H1 (cell line): ENCODE measurements around the gene LTBP1. TPM values are rescaled to one million over a fixed set of nuclear protein-coding genes. Genes with fewer than 3 reads are reported as not detected.

Source experiments
- CTCF ChIA-PET: fragments of 300-600 bp; sonication (Branson Sonifier 250); formaldehyde crosslinking; loops from one replicate; lab custom pipeline; 2021; ENCODE audit not compliant: partially characterized antibody; lab: Charles Lee
- POLR2A ChIA-PET: fragments of 300-600 bp; sonication (Branson Sonifier 250); formaldehyde crosslinking; loops from one replicate; lab custom pipeline; 2021; ENCODE audit warnings: inconsistent platforms; ENCODE audit not compliant: partially characterized antibody; lab: Charles Lee
- DNase-seq, 2 experiments: peaks; one replicate each; pipeline versions ENCODE4 v3.0.0 to v3.0.0-alpha.2; 2010 to 2022; ENCODE audit warnings: low spot score in 2 of 2, low read depth in 1 of 2, mixed read lengths in 1 of 2
- FAIRE-seq: peaks from 2 replicates; lab custom pipeline; 2011; peaks lifted over from hg19 to GRCh38; lab: Jason Lieb, UNC
- H2AFZ ChIP-seq: 2 replicates; pipeline ENCODE4 v1.8.1; 2012; ENCODE audit warnings: low read length, inconsistent platforms
- H2AK5ac ChIP-seq: 2 replicates; pipeline ENCODE4 v1.6.1; 2013; ENCODE audit warnings: low read depth, low read length
- H2BK120ac ChIP-seq: replicated peaks from 2 replicates; pipeline ENCODE3; 2013; ENCODE audit warnings: low read depth, low read length, inconsistent platforms
- H2BK12ac ChIP-seq: 2 replicates; pipeline ENCODE4 v1.6.1; 2013; ENCODE audit warnings: low read depth, low read length
- H2BK15ac ChIP-seq: 2 replicates; pipeline ENCODE4 v1.6.1; 2013; ENCODE audit warnings: low read length
- H2BK20ac ChIP-seq: 2 replicates; pipeline ENCODE4 v1.6.1; 2013; ENCODE audit warnings: low read length
- H2BK5ac ChIP-seq: 2 replicates; pipeline ENCODE4 v1.6.1; 2013; ENCODE audit warnings: low read depth, low read length
- H3K14ac ChIP-seq: 2 replicates; pipeline ENCODE4 v1.6.1; 2013; ENCODE audit warnings: inconsistent platforms; ENCODE audit not compliant: insufficient read length
- H3K18ac ChIP-seq: 2 replicates; pipeline ENCODE4 v1.6.1; 2013; ENCODE audit warnings: low read length; ENCODE audit errors: extremely low read depth
- H3K23ac ChIP-seq: 2 replicates; pipeline ENCODE4 v1.6.1; 2013; ENCODE audit warnings: inconsistent platforms; ENCODE audit not compliant: insufficient read length
- H3K23me2 ChIP-seq: 2 replicates; pipeline ENCODE4 v1.6.1; 2013; ENCODE audit warnings: low read depth, low read length
- H3K27ac ChIP-seq: 2 replicates; pipeline ENCODE4 v1.6.1; 2011; ENCODE audit warnings: low read depth, low read length, inconsistent platforms
- H3K27me3 ChIP-seq, 4 experiments: replicated peaks in 1 of 4; 1 replicate in 1 of 4; 2 replicates in 3 of 4; pipeline versions ENCODE4 v1.6.1 to v1.8.1; 2011 to 2013; ENCODE audit warnings: low read length in 3 of 4, mild to moderate bottlenecking in 3 of 4, inconsistent platforms in 2 of 4, mixed read lengths in 2 of 4, moderate library complexity in 1 of 4; ENCODE audit not compliant: control insufficient read depth in 3 of 4, insufficient read depth in 3 of 4; ENCODE audit errors: extremely low read depth in 1 of 4
- H3K36me3 ChIP-seq, 4 experiments: 2 replicates each; pipeline versions ENCODE4 v1.6.1 to v1.8.1; 2011 to 2013; ENCODE audit warnings: mild to moderate bottlenecking in 4 of 4, low read length in 3 of 4, moderate library complexity in 2 of 4, control low read depth in 1 of 4, inconsistent platforms in 1 of 4; ENCODE audit not compliant: insufficient read depth in 4 of 4, control insufficient read depth in 2 of 4
- H3K4ac ChIP-seq: replicated peaks from 2 replicates; pipeline ENCODE3; 2013; ENCODE audit warnings: low read length, low read depth, mixed read lengths, inconsistent platforms; ENCODE audit not compliant: insufficient read length
- H3K4me1 ChIP-seq, 4 experiments: replicated peaks in 1 of 4; 1 replicate in 1 of 4; 2 replicates in 3 of 4; pipeline versions ENCODE4 v1.6.1 to v1.8.1; 2011 to 2013; ENCODE audit warnings: low read length in 3 of 4, inconsistent platforms in 2 of 4, mixed read lengths in 1 of 4; ENCODE audit not compliant: insufficient read depth in 4 of 4, control insufficient read depth in 3 of 4
- H3K4me2 ChIP-seq, 2 experiments: 2 replicates each; pipeline versions ENCODE4 v1.6.1 to v1.8.1; 2011 to 2013; ENCODE audit warnings: low read depth in 2 of 2, low read length in 2 of 2, control low read depth in 1 of 2, inconsistent platforms in 1 of 2, mild to moderate bottlenecking in 1 of 2; ENCODE audit not compliant: insufficient read depth in 1 of 2
- H3K4me3 ChIP-seq, 4 experiments: fragments of 200-600, 300-600 bp in 1 of 4; sonication (generic), shearing (Covaris generic), sonication (Bioruptor Twin) in 1 of 4; 2 replicates each; pipeline versions ENCODE4 v1.5.1 to v1.8.1; 2011 to 2016; ENCODE audit warnings: low read length in 4 of 4, low read depth in 3 of 4, control low read depth in 2 of 4, inconsistent platforms in 2 of 4, mild to moderate bottlenecking in 2 of 4, mixed read lengths in 1 of 4, moderate library complexity in 1 of 4; ENCODE audit not compliant: insufficient read depth in 2 of 4; ENCODE audit errors: extremely low read depth in 1 of 4
- H3K56ac ChIP-seq: replicated peaks from 2 replicates; pipeline ENCODE3; 2013; ENCODE audit warnings: low read depth, mild to moderate bottlenecking, mixed read lengths, low read length, inconsistent platforms; ENCODE audit not compliant: insufficient read length
- H3K79me1 ChIP-seq: 2 replicates; pipeline ENCODE4 v1.6.1; 2013; ENCODE audit warnings: low read depth, low read length, control low read depth
- H3K79me2 ChIP-seq, 2 experiments: 2 replicates each; pipeline versions ENCODE4 v1.6.1 to v1.8.1; 2012 to 2013; ENCODE audit warnings: low read length in 2 of 2, mild to moderate bottlenecking in 2 of 2, inconsistent platforms in 1 of 2; ENCODE audit not compliant: insufficient read depth in 2 of 2, control insufficient read depth in 1 of 2
- H3K9ac ChIP-seq, 4 experiments: replicated peaks in 1 of 4; 1 replicate in 1 of 4; 2 replicates in 3 of 4; pipeline versions ENCODE4 v1.6.1 to v1.8.1; 2011 to 2013; ENCODE audit warnings: low read depth in 3 of 4, low read length in 3 of 4, control low read depth in 2 of 4, mild to moderate bottlenecking in 2 of 4, moderate library complexity in 2 of 4, inconsistent platforms in 1 of 4; ENCODE audit errors: extremely low read depth in 1 of 4
- H3K9me3 ChIP-seq, 2 experiments: 2 replicates each; pipeline versions ENCODE4 v1.6.1 to v1.8.1; 2012 to 2013; ENCODE audit warnings: mild to moderate bottlenecking in 2 of 2, moderate library complexity in 2 of 2, control low read depth in 1 of 2, inconsistent platforms in 1 of 2, low read depth in 1 of 2, low read length in 1 of 2, mixed read lengths in 1 of 2; ENCODE audit not compliant: insufficient read depth in 2 of 2
- H4K20me1 ChIP-seq, 2 experiments: replicated peaks in 1 of 2; 2 replicates each; pipeline versions ENCODE3 to v1.8.1; 2011 to 2013; ENCODE audit warnings: inconsistent platforms in 2 of 2, low read length in 2 of 2, mild to moderate bottlenecking in 1 of 2; ENCODE audit not compliant: insufficient read depth in 2 of 2, control insufficient read depth in 1 of 2
- H4K5ac ChIP-seq: 2 replicates; pipeline ENCODE4 v1.6.1; 2013; ENCODE audit warnings: low read length, low read depth, mixed read lengths, inconsistent platforms; ENCODE audit not compliant: insufficient read length
- H4K8ac ChIP-seq: 2 replicates; pipeline ENCODE4 v1.8.0; 2013; ENCODE audit warnings: mild to moderate bottlenecking, moderate library complexity, low read length, inconsistent platforms; ENCODE audit not compliant: insufficient read depth; ENCODE audit errors: extremely low read depth
- H4K91ac ChIP-seq: replicated peaks from 2 replicates; pipeline ENCODE3; 2013; ENCODE audit warnings: low read length, mixed read lengths, inconsistent platforms; ENCODE audit not compliant: insufficient read length
- ASH2L ChIP-seq: fragments of 200-600, 300-600 bp; sonication (generic); IDR thresholded peaks from one replicate; pipeline ENCODE4 v1.7.1; 2017; ENCODE audit warnings: low read length
- ATF3 ChIP-seq: IDR thresholded peaks from 2 replicates; pipeline ENCODE4 v1.6.1; 2011; ENCODE audit warnings: low read depth, mild to moderate bottlenecking, low read length; ENCODE audit not compliant: insufficient read depth
- CBX8 ChIP-seq: fragments of 300-800, 300-1000 bp; sonication (generic); IDR thresholded peaks from 2 replicates; pipeline ENCODE4 v1.7.1; 2016; ENCODE audit warnings: low read depth, low read length, borderline replicate concordance
- CHD1 ChIP-seq: IDR thresholded peaks from 2 replicates; pipeline ENCODE4 v1.6.1; 2012; ENCODE audit warnings: low read depth, low read length, improper control_type of control experiment
- EZH2 ChIP-seq: fragments of 200-600 bp; sonication (generic); IDR thresholded peaks from 2 replicates; pipeline ENCODE4 v1.7.1; 2012; ENCODE audit warnings: low read depth, mild to moderate bottlenecking, moderate library complexity, low read length, inconsistent platforms; ENCODE audit not compliant: severe bottlenecking
- FOSL1 ChIP-seq: IDR thresholded peaks from 2 replicates; pipeline ENCODE4 v1.6.1; 2011; ENCODE audit warnings: mild to moderate bottlenecking, low read depth, low read length, moderate library complexity; ENCODE audit not compliant: insufficient read depth
- JUND ChIP-seq: IDR thresholded peaks from 2 replicates; pipeline ENCODE4 v1.6.1; 2011; ENCODE audit warnings: mild to moderate bottlenecking, improper control_type of control experiment, low read length
- KDM4A ChIP-seq: IDR thresholded peaks from one replicate; pipeline ENCODE4 v1.7.1; 2012; ENCODE audit warnings: low read depth, mild to moderate bottlenecking, moderate library complexity, low read length, inconsistent platforms; ENCODE audit not compliant: severe bottlenecking
- MAFK ChIP-seq: IDR thresholded peaks from 2 replicates; pipeline ENCODE4 v1.6.1; 2012; ENCODE audit warnings: low read depth, mild to moderate bottlenecking, improper control_type of control experiment, low read length
- MAX ChIP-seq: IDR thresholded peaks from 2 replicates; pipeline ENCODE4 v1.6.1; 2012; ENCODE audit warnings: inconsistent platforms
- NRF1 ChIP-seq: IDR thresholded peaks from 2 replicates; pipeline ENCODE4 v1.6.1; 2011; ENCODE audit warnings: mild to moderate bottlenecking, low read depth, low read length, improper control_type of control experiment
- POU5F1 ChIP-seq: IDR thresholded peaks from 2 replicates; pipeline ENCODE4 v1.6.1; 2011; ENCODE audit warnings: low read depth, mild to moderate bottlenecking, low read length, moderate library complexity
- RAD21 ChIP-seq, 2 experiments: IDR thresholded peaks in 1 of 2; conservative IDR thresholded peaks in 1 of 2; 2 replicates each; pipeline ENCODE4 v1.6.1; 2011; ENCODE audit warnings: low read depth in 2 of 2, low read length in 2 of 2, improper control_type of control experiment in 1 of 2, inconsistent platforms in 1 of 2, mild to moderate bottlenecking in 1 of 2, moderate library complexity in 1 of 2
- WGBS, 2 experiments: shearing (Covaris generic) in 1 of 2; methylation state at CpG; one replicate each; pipeline versions ENCODE4 v1.1.6 to v1.1.7; 2013 to 2015; ENCODE audit warnings: low lambda C conversion rate in 2 of 2, mixed read lengths in 2 of 2, inconsistent platforms in 1 of 2, low coverage in 1 of 2, missing lambda C conversion rate in 1 of 2; ENCODE audit not compliant: insufficient replicate concordance in 2 of 2, insufficient coverage in 1 of 2, insufficient read length in 1 of 2; ENCODE audit errors: extremely low coverage in 1 of 2, missing lambda C conversion rate in 1 of 2; 5-methylcytosine and 5-hydroxymethylcytosine counted together
- polyA plus RNA-seq, 7 experiments: library from polyadenylated mRNA; depleted of rRNA in 3 of 7; stranded (reverse) in 5 of 7; unstranded in 2 of 7; fragments of >200 nt in 5 of 7; fragments of 200-250 nt in 2 of 7; gene quantifications; 1 replicate in 5 of 7; 2 replicates in 1 of 7; 4 replicates in 1 of 7; pipeline versions ENCODE4 v1.2.1 to v1.2.3, GENCODE V29; 2011 to 2013; ENCODE audit warnings: missing spikeins in 2 of 7, mixed read lengths in 2 of 7
- total RNA-seq: library from RNA; stranded (reverse); fragmentation: NEBNext Ultra II Directional; extraction: Animal tissue kit (Norgen Biotek cat#: 25700); gene quantifications from 2 replicates; pipeline ENCODE4 v1.2.1, GENCODE V29; 2021

LTBP1 gene
- total and polyA plus RNA-seq, 2 of the 8 experiments (the other 6 are each of a cell fraction or from before 2014, with no cell fraction given), result 15.4 to 24.7 TPM

GRCh38 chr2:33144243-33144642 is 197.5 kb downstream of the LTBP1 start:
- POLR2A ChIA-PET, result interaction anchor here (1.0 kb wide), 1 partner anchor 13 kb away, joined by 3 read pairs; no protein-coding TSS in a partner anchor
- no peak overlapping the region for H2BK5ac ChIP-seq
- no peak overlapping the region for H3K14ac ChIP-seq
- no peak overlapping the region for H4K5ac ChIP-seq
- no peak overlapping the region for H2BK15ac ChIP-seq
- WGBS, 2 experiments, result 82% methylated on average over 3 of the region's 3 CpGs; no CpG with 5 or more reads in 1 of the 2 experiments
- H3K23ac ChIP-seq, result no peak overlapping the region
- no peak overlapping the region for H3K27ac ChIP-seq
- H3K36me3 ChIP-seq, result no peaks in the 10 kb centered on the region
- H3K9me3 ChIP-seq, result no peaks in the 10 kb centered on the region; a peak in 1 of 4 replicates
- CTCF ChIA-PET, result interaction anchor here (0.8 to 1.3 kb wide), 2 partner anchors 17 to 111 kb away, joined by 3 to 4 read pairs; no protein-coding TSS in a partner anchor
- H2BK120ac ChIP-seq, result no peak overlapping the region
- H3K18ac ChIP-seq, result no peak overlapping the region
- no peak overlapping the region for H2BK12ac ChIP-seq
- H3K56ac ChIP-seq, result no peak overlapping the region
- H3K4me2 ChIP-seq, result no peak overlapping the region
- H2BK20ac ChIP-seq, result no peak overlapping the region
- no peak overlapping the region for H3K4ac ChIP-seq
- H2AFZ ChIP-seq, result no peak overlapping the region
- H3K4me3 ChIP-seq, result no peak overlapping the region
- H4K91ac ChIP-seq, result no peak overlapping the region
- H4K20me1 ChIP-seq, result no peaks in the 10 kb centered on the region
- H3K79me1 ChIP-seq, result no peaks in the 10 kb centered on the region
- H2AK5ac ChIP-seq, result no peak overlapping the region
- peaks cover 0 to 4% (median 0%) of the 10 kb centered on the region in 4 experiments; a peak in 1 of 7 replicates for H3K4me1 ChIP-seq
- H3K9ac ChIP-seq, result no peak overlapping the region
- no peak overlapping the region for H4K8ac ChIP-seq
- no peaks in the 10 kb centered on the region for H3K27me3 ChIP-seq
- no peaks in the 10 kb centered on the region for H3K79me2 ChIP-seq
- no peaks in the 10 kb centered on the region for H3K23me2 ChIP-seq
- DNase-seq (no peak), FAIRE-seq (no peak)
- TF ChIP-seq MAX (no peak), MAFK (no peak), CBX8 (no peak), EZH2 (no peak), ATF3 (no peak), RAD21 (IDR thresholded peaks at IDR 0.05 in 1 of 2, conservative IDR thresholded peaks at IDR 0.05 in 1 of 2; ENCODE audit: low read depth in 2 of 2, low read length in 2 of 2) (no peak), KDM4A (no peak), NRF1 (no peak), ASH2L (no peak), FOSL1 (no peak), CHD1 (no peak), POU5F1 (no peak), JUND (no peak)
